Activated CD4-positive, alpha-beta T cell treated with anti-CD3 and anti-CD28 coated beads, Interleukin-2, amount 50 U/mL, for 4 hours (primary cell): Measurements from ENCODE around the gene NENF.
A peak's percentile ranks its signal among the peaks of the same experiment; 100 is the strongest.

Experiments
- DNase-seq, 2 experiments: peaks; one replicate each; pipeline ENCODE4 v3.0.0-alpha.2; 2020

Gene NENF

GRCh38 chr1:212432272-212432660 lies 454 bp upstream of the NENF start:
- DNase-seq = no peak

GRCh38 chr1:212433577-212434462 lies 1.1 kb downstream of the NENF start:
- DNase-seq = no peak

GRCh38 chr1:212434992-212435391 lies 2.3 kb downstream of the NENF start:
- DNase-seq = no peak

- no peak for DNase-seq
Measured at GRCh38 chr1:212437179-212437798, 4.6 kb downstream of the NENF start.

- no peak for DNase-seq
Measured at GRCh38 chr1:212438831-212439237, 6.1 kb downstream of the NENF start.

- no peak for DNase-seq
Measured at GRCh38 chr1:212440419-212440818, 7.7 kb downstream of the NENF start.

- DNase-seq = no peak
Measured at GRCh38 chr1:212442408-212442807, 9.7 kb downstream of the NENF start.

- DNase-seq = no peak
Measured at GRCh38 chr1:212446333-212446732, 13.6 kb downstream of the NENF start.

GRCh38 chr1:212447478-212447877 lies 14.8 kb downstream of the NENF start:
- DNase-seq = no peak

- no peak for DNase-seq
Measured at GRCh38 chr1:212450331-212450881, 17.7 kb downstream of the NENF start.

GRCh38 chr1:212451416-212452322 lies 18.9 kb downstream of the NENF start:
- DNase-seq = no peak

GRCh38 chr1:212452323-212453155 lies 19.8 kb downstream of the NENF start:
- DNase-seq = no peak

- no peak for DNase-seq
Measured at GRCh38 chr1:212453156-212453857, 20.6 kb downstream of the NENF start.

- no peak for DNase-seq
Measured at GRCh38 chr1:212454741-212455140, 22.0 kb downstream of the NENF start.

- no peak for DNase-seq
Measured at GRCh38 chr1:212455401-212455800, 22.7 kb downstream of the NENF start.

GRCh38 chr1:212455803-212456528 lies 23.2 kb downstream of the NENF start:
- peak; percentile 79 for DNase-seq

GRCh38 chr1:212457740-212458338 lies 25.1 kb downstream of the NENF start:
- DNase-seq = peak; percentile 34 to 48

GRCh38 chr1:212458817-212459216 lies 26.1 kb downstream of the NENF start:
- DNase-seq = peak in 1 of 2 experiments; percentile 13

GRCh38 chr1:212459656-212460055 lies 26.9 kb downstream of the NENF start:
- no peak for DNase-seq

- DNase-seq = no peak
Measured at GRCh38 chr1:212460376-212460775, 27.7 kb downstream of the NENF start.
